ENCODE results near the gene ZNF581. TPM values are rescaled to one million over a fixed set of nuclear protein-coding genes. Genes with fewer than 3 reads are reported as not detected.

ZNF581 gene
- polyA plus RNA-seq, 1 of the 3 experiments (the other 2 are of a cell fraction) = 24.7 TPM

GRCh38 chr19:55599842-55600661 is 43.4 kb upstream of the ZNF581 start, which contains the start of gene ZNF524 (continued):
- TF ChIP-seq, protein P1, sequence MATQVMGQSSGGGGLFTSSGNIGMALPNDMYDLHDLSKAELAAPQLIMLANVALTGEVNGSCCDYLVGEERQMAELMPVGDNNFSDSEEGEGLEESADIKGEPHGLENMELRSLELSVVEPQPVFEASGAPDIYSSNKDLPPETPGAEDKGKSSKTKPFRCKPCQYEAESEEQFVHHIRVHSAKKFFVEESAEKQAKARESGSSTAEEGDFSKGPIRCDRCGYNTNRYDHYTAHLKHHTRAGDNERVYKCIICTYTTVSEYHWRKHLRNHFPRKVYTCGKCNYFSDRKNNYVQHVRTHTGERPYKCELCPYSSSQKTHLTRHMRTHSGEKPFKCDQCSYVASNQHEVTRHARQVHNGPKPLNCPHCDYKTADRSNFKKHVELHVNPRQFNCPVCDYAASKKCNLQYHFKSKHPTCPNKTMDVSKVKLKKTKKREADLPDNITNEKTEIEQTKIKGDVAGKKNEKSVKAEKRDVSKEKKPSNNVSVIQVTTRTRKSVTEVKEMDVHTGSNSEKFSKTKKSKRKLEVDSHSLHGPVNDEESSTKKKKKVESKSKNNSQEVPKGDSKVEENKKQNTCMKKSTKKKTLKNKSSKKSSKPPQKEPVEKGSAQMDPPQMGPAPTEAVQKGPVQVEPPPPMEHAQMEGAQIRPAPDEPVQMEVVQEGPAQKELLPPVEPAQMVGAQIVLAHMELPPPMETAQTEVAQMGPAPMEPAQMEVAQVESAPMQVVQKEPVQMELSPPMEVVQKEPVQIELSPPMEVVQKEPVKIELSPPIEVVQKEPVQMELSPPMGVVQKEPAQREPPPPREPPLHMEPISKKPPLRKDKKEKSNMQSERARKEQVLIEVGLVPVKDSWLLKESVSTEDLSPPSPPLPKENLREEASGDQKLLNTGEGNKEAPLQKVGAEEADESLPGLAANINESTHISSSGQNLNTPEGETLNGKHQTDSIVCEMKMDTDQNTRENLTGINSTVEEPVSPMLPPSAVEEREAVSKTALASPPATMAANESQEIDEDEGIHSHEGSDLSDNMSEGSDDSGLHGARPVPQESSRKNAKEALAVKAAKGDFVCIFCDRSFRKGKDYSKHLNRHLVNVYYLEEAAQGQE (IDR thresholded peaks at IDR 0.05; ENCODE audit: low read depth, low read length) = peak; percentile 38; the same call in 1 of the 2 replicates
- TF ChIP-seq TAF1 (IDR thresholded peaks at IDR 0.05; ENCODE audit: borderline replicate concordance, low read depth, low read length) = peak; percentile 49; the same call in 1 of the 2 replicates
- TF ChIP-seq, protein P2, sequence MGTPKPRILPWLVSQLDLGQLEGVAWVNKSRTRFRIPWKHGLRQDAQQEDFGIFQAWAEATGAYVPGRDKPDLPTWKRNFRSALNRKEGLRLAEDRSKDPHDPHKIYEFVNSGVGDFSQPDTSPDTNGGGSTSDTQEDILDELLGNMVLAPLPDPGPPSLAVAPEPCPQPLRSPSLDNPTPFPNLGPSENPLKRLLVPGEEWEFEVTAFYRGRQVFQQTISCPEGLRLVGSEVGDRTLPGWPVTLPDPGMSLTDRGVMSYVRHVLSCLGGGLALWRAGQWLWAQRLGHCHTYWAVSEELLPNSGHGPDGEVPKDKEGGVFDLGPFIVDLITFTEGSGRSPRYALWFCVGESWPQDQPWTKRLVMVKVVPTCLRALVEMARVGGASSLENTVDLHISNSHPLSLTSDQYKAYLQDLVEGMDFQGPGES (IDR thresholded peaks at IDR 0.05; ENCODE audit: low read depth, low read length) = 0 out of 2 replicates have a peak, but pooled peaks have one; percentile 18
- TF ChIP-seq MEF2A (IDR thresholded peaks at IDR 0.05; ENCODE audit: borderline replicate concordance, low read depth) = no peak
- TF ChIP-seq ZBTB33 (IDR thresholded peaks at IDR 0.05; ENCODE audit: borderline replicate concordance, low read depth) = peak; percentile 47; the same call in 1 of the 2 replicates
- no peak for TF ChIP-seq USF1 (IDR thresholded peaks at IDR 0.05; ENCODE audit: borderline replicate concordance, low read depth)
- TF ChIP-seq TCF12 (IDR thresholded peaks at IDR 0.05) = no peak
- TF ChIP-seq, protein P3, sequence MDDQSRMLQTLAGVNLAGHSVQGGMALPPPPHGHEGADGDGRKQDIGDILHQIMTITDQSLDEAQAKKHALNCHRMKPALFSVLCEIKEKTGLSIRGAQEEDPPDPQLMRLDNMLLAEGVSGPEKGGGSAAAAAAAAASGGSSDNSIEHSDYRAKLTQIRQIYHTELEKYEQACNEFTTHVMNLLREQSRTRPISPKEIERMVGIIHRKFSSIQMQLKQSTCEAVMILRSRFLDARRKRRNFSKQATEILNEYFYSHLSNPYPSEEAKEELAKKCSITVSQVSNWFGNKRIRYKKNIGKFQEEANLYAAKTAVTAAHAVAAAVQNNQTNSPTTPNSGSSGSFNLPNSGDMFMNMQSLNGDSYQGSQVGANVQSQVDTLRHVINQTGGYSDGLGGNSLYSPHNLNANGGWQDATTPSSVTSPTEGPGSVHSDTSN (IDR thresholded peaks at IDR 0.05) = peak; percentile 41; the same call in 1 of the 2 replicates
- 0 out of 2 replicates have a peak, but pooled peaks have one; percentile 36 for TF ChIP-seq SIN3A (IDR thresholded peaks at IDR 0.05; ENCODE audit: borderline replicate concordance, low read depth, low read length)
- peak; percentile 63 for TF ChIP-seq GABPA (IDR thresholded peaks at IDR 0.05; ENCODE audit: low read depth)
- TF ChIP-seq TEAD4 (IDR thresholded peaks at IDR 0.05; ENCODE audit: borderline replicate concordance, insufficient read depth) = no peak
- peak; percentile 97 for TF ChIP-seq YY1 (IDR thresholded peaks at IDR 0.05; ENCODE audit: low read depth)
- TF ChIP-seq JUND (IDR thresholded peaks at IDR 0.05) = no peak

Measured in SK-N-SH (cell line).